Heart left ventricle (tissue), 13 donors: ENCODE measurements around the gene SYP.

ENCODE experiments used
- CTCF ChIP-seq, 12 donors: fragments of 200-600 bp; sonication (generic) in 4 of 12; IDR thresholded peaks; one replicate each; pipeline versions ENCODE4 v1.5.0 to v1.8.0; 2018 to 2022; ENCODE audit warnings: antibody characterized with exemption in 12 of 12, mild to moderate bottlenecking in 5 of 12
- POLR2A ChIP-seq, 2 donors: fragments of 450-650 bp; IDR thresholded peaks; one replicate each; pipeline ENCODE4 v1.6.1; 2017; ENCODE audit warnings: antibody characterized with exemption in 2 of 2, mild to moderate bottlenecking in 2 of 2, moderate library complexity in 2 of 2
- donor health status: ischemic (EF 13 %, LVEDD 7.1; RV severe dilation, severe dysfunction).
- donor health status: DM: no; HTN: yes; CAD: no.
- donor health status: DM: no; HTN: no; CAD: no.
- donor health status: ischemic (EF 25% LVEDD 6.9; RV normal size, moderate dysfunction).
- donor health status: ischemic (EF 25% LVEDD 5.7; RV mildly dilated, moderate dysfunction).
- donor health status: ischemic (EF 35%, LVEDD 5.7; RV mildly dilated, moderate dysfunction).
- donor health status: nonischemic (EF 11% LVEDD 7.7; RV severe dilation, severe dysfunction).
- donor health status: DM: yes; HTN: yes; CAD: no.
- donor health status: PGD.
- donor health status: ischemic (EF 29% LVEDD 5.4; RV normal size, mild dysfunction).
- donor health status: nonischemic (EF 23%, LVEDD 6.1; RV moderate dilation, normal function).

GRCh38 chrX:49147936-49148335 is 52.1 kb downstream of the SYP start:
- TF ChIP-seq CTCF (IDR thresholded peaks at IDR 0.05) (no peak), POLR2A (IDR thresholded peaks at IDR 0.05) (no peak)
